CD4-positive, alpha-beta T cell treated with Interleukin-12 subunit alpha and Interleukin-12 subunit beta, for 1 hour (primary cell): Measurements from ENCODE around the gene GPI.
A peak's percentile ranks its signal among the peaks of the same experiment; 100 is the strongest.

Source experiments
- DNase-seq: peaks from one replicate; pipeline ENCODE4 v3.0.0-alpha.2; 2020

Gene GPI

DNA sequence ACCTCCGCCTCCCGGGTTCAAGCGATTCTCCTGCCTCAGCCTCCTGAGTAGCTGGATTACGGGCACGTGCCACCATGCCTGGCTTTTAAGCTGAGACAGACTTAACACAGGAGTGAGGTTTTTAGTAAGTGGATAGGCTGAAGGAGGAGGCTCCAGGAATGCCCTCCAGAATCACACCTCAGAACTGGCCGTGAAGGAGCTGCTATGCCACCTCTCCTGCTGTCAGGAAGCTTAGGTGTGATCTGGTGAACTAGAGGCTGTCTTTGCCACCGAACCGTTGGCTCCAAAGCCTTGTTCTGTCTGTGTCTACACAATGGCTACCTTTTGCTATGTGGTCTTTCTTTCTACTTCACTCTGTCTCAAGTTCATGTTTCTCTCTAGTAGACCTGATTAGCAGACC is 43.4 kb downstream of the GPI start:
- DNase-seq, result no peak

DNA sequence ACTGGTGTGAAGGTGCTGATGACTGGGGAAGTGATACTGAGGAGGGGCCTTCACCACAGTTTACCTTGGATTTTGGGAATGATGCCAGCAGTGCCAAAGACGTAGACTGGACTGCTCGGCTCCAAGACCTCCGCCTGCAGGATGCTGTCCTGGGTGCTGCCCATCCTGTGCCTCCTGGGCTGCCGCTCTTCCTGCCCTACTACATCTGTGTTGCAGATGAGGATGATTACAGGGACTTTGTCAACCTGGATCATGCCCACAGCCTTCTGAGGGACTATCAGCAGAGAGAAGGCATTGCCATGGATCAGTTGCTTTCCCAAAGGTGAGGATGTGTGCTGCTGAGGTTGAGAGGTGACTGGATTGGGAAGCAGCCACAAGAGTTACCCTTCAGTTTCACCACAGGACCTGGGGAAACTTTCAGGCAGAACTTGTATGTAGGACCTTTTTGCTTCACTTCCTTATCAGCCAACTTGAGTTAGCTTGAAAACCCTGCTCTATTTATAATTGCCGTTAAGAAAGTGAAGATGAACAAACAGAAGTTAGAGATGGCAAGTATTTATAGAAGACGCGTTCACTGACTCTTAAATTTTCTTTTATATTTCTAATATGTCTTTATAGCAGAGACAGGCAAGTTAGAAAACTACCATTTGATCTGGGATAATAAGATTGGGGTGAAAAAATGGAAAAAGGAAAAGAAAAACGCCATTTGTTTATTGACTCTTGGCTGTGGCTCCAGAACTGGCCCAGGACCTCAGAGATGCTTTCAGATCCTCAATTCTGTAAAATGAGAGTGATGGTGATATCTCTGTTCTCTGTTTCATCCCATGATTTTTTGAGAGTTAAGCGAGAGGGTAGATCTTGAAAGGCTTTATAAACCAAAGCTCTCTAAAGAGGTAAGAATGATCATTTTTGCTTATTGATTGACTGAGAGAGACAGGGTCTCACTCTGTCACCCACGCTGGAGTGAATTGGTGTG is 44.5 kb downstream of the GPI start:
- no peak for DNase-seq

DNA sequence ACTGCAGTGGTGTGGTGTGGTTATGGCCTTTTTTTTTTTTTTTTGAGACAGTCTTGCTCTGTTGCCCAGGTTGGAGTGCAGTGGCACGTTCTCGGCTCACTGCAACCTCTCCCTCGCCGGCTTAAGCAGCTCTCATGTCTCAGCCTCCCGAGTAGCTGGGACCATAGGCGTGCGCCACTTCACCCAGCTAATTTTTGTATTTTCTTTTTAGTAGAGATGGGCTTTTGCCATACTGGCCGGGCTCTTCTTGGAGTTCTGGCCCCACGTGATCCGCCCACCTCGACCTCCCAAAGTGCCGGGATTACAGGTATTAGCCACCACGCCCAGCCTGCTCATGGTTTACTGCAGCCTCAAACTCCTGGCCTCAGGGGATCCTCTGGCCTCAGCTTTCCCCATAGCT is 46.2 kb downstream of the GPI start:
- DNase-seq, result no peak

DNA sequence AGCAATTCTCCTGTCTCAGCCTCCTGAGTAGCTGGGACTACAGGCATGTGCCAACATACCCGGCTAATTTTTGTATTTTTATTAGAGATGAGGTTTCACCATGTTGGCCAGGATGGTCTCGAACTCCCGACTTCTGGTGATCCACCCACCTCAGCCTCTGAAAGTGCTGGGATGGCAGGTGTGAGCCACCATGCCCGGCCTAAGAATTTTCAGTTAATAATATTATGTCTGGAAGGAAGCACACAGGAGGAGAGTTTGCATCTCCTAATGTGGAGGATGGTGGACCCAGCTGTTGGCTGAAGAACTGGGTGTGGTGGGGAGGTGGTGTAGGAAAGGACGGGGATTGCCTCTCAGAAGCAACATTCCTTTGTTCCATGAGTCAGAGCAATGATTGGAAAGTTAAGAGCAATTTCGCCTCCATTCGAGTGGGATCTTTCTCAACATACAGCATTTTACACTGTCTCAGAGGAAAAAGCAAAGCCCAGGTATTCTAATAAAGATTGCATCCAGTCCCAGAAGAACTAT is 51.1 kb downstream of the GPI start:
- DNase-seq, result no peak

DNA sequence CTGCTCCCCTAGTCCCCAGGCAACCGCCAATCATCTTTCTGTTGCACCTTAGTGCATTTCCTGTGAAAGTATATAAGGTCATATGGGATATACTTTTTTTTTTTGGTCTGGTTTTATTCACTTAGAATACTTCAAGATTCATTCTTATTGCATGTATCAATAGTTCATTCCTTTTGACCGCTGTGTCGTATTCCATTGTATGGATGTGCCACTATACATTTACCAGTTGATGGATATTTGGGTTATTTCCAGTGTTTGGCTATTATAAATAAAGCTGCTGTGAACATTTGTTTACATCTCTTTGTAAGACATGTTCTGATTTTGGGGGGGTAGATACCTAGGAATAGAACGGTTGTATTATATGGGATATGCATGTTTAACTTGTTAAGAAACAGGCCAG is 53.3 kb downstream of the GPI start:
- DNase-seq, result no peak

DNA sequence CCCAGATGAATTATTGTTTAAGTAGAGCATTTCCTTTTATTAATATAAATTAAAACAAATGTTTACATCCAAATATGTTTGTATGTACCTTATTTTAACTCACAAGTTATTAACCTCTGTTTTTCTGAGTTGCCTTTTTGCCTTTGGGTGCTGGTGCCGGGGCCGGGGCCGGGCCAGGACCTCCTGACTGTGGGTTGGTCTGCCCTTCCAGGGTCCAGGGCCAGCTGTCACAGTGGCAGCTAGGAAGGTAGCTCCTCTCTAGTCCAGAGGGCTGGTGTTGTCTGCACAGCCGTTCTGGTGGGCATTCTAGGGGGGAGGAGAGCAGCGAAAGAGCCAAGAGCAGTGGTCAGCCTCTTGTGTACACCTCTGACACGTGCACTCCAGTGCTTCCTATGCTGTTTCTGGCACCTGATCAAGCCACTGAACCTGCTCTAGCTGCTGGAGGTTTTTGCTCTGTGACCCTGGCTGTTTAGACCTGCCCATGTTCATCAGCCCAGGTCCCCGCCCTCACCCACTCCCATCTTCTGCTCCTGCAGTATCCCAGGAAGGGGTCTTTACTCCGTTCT is 61.2 kb downstream of the GPI start:
- no peak for DNase-seq

DNA sequence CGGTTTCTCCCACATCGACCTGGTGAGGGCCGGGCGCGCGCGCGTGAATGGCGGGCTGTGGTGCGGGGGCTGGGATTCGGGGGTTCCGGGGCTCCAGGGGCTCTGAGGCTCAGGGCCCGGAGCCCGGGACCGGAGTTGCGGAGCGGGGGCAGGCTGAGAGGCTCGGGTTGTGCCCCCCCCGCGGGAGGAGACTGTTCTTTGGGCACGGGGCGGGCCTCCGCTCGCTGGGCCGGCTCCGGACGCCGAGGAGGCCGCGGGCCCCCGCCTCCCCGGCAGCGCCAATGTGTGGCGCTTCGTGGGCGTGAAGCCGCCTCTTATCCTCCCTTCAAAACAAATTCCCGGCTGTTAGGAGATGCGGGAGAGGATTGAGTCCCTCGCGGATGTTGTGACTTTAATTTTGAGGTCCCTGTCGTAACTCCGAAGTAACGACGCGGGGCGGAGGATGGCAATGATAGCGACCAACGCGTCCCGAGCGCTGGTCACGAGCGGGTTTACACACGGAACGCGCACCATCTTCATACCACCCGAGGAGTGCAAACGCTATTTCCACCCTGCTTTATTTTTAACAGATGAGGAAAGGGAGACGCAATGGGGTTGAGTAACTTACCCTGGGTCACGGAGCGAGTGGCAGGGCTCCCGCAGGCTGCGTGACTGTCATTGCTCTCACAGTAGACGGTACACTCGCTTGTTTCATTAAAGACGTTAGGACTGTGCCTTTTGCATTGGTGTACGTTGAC is 63.7 kb downstream of the GPI start:
- no peak for DNase-seq

DNA sequence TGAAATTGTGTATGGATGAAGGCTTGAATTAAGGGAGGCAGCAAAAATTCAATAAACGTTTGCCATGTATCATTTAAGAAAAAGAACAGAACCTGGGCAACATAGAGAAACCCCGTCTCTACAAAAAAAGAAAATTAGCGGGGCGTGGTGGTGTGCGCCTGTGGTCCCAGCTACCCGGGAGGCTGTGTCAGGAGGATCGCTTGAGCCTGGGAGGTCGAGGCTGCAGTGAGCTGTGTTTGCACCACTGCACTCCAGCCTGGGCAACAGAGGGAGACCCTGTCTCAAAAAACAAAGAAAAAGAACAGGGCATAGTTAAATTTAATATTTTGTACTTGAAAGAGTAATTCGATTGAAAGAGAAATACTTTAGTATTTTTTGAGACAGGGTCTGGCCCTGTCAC is 64.6 kb downstream of the GPI start:
- no peak for DNase-seq

DNA sequence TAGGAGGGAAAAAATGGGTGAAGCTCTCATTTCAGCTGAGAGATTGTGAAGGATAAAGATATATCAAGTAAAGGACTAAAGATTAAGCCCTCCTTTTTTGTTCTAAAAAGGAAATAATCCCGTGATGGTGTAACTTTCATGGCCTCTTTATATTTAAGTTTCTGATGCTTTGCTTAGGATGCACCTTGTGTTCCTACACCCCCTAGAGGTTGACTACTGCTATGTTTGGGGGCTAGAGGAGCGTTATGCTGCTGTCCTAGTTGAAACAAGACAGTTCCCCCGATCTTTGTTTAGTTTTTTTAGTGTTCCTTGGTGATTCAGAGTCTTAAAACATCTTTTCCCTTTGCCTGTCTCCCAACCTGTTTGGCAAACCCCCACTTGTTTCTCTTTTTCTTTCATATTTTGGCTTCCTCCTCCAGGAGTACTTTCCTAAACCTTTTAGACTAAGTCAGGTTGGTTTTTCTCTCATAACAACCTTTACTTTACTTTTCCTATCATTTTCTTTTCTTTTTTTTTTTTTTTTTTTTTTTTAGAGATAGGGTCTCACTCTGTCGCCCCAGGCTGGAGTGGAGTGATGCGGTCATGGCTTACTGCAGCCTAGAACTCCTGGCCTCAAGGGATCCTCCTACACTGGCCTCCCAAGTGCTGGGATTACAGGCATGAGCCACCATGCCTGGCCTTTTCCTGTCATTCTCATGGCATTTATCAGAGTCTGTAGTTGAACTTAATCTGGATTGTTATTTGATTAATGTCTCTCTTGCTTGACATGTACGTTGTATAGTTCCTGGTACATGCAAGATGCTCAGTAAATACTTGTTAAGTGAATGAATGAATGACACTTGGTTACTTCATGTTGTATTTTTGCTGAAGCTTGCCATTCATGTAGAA is 66.0 kb downstream of the GPI start:
- DNase-seq, result peak; percentile 79

DNA sequence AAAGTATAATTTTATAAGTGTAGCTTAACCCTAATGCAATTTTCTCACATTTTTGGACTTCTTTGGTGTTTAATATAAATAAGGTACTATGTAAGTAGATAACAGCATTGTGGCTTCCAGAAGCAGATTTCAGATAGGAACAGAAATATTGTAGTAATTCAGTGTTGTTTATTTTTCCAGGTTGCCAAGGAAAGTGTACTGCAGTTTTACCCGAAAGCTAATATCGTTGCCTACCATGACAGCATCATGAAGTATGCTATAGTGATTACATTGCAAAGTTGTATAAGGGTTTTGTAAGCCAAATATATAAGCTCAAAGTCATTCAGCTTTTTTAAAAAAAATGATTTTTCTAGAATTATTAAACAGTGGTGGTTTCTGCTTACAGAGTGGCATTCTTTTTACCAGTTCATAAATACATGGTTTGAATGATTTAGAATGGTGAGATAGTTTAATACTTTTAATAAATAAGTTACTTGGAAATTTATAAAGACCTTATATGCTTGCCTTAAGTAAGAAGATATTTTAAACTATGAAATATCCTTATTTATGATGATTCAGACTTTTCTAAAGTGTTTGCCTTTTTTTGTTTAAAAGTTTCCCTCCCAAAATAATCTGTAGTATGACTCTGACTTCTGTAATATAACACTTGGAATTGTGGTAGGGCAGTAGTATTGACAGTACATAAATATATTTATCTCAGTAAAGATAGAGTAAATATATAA is 66.8 kb downstream of the GPI start:
- DNase-seq, result no peak

DNA sequence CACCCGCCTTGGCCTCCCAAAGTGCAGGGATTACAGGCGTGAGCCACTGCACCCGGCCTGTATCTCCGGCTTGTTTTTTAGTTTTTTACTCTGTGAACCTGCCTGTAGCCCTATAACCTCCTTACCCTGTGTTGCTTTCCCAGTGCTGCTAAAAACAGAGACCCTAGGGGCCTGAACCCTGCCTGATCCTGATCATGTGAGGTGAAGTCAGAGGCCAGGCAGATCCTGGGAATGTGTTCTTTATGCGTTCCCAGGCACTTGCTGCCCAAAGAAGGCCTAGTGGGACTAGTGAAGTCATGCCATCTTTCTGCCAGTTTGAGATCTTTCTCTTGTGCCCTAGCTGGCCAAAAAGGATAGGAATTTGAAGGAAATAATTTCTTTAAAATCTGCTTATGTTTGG is 67.8 kb downstream of the GPI start:
- DNase-seq, result no peak

DNA sequence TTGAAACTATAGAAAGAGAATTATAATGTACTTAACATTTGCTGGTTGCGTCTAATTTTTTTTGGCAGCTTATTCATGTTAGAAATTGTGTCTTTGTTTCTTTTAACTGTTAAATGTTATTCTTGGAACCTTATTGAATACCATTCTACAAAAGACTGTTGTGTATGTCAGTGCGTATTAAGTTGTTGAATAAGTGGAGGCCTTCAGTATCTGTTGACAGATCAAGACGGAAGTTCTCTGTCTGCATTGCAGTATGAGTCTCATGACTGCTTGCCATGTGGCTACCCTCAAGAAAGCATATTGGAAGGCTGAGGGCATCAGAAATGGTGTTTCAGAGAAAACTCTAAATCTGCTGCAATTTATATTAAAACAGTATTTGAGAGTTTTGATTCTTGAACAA is 71.7 kb downstream of the GPI start:
- DNase-seq, result no peak

DNA sequence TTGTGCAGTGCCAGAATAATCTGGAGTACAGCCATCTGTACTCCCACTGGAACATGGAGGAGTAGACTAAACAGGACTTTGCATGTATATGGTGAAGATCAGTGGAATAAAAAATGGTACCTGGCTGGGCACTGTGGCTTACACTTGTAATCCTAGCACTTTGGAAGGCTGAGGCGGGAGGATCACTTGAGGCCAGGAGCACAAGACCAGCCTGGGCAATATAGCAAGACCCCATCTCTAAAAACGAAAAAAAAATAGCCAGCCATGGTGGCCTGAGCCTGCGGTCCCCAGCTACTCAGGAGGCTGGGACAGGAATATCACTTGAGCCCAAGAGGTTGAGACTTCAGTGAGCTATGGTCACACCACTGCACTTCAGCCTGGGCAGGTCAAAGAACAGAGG is 83.2 kb downstream of the GPI start:
- no peak for DNase-seq
